ENCODE data around the gene APLP1. TPM values are rescaled to one million over a fixed set of nuclear protein-coding genes. Genes with fewer than 3 reads are reported as not detected.
"Not testable (repeated sequence)": the region's sequence is repeated elsewhere in the genome, so short reads cannot be mapped to it uniquely, and the experiment has no call there.

The APLP1 gene
- total and polyA plus RNA-seq, 2 experiments from 2014 or later, result 30.2 to 36.0 TPM

DNA sequence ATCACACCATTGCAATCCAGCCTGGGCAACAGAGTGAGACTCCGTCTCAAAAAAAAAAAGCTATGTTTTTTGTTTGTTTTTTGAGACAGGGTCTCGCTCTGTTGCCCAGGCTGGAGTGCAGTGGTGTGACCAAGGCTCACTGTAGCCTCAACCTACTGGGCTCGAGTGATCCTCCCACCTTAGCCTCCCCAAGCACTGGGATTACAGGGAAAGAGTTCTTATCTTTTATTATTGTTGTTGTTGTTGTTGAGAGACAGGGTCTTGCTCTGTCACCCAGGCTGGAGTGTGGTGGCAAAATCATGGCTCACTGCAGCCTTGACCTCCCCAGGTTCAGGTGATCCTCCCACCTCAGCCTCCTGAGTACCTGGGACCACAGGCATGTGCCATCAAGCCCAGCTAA, 23.4 kb downstream of the APLP1 start:
- H3K4me1 Mint-ChIP-seq; H3F3A ChIP-seq (replicated peaks; ENCODE audit: low read depth); H3K4me2 ChIP-seq: not testable (repeated sequence)

GRCh38 chr19:35894342-35894741, 26.0 kb downstream of the APLP1 start:
- H3K4me2 ChIP-seq, result no peak overlapping the region
- Mint-ChIP-seq H3K36me3 (ENCODE audit: low read depth) (peaks cover 52% of the 10 kb centered on the region), H3K27me3 (ENCODE audit: insufficient read depth, low read depth, poor library complexity) (peaks cover 7% of the 10 kb centered on the region), H3K27ac (no peak overlapping the region), H3K4me1 (no peaks in the 10 kb centered on the region), H3K9me3 (no peaks in the 10 kb centered on the region), H3K4me3 (no peak overlapping the region)
- H3K36me3 ChIP-seq (ENCODE audit: insufficient read depth), result peaks cover 23% of the 10 kb centered on the region
- peaks cover 4% of the 10 kb centered on the region; the same call in 1 of the 2 replicates for H3K4me1 ChIP-seq (ENCODE audit: insufficient read depth)
- DNase-seq (ENCODE audit: low spot score) (no peak), ATAC-seq (no peak)
- H4K20me1 ChIP-seq (replicated peaks; ENCODE audit: insufficient read depth), result peaks cover 12% of the 10 kb centered on the region
- H3F3A ChIP-seq (replicated peaks; ENCODE audit: low read depth), result 0 out of 2 replicates have a peak, but pooled peaks cover 8% of the 10 kb centered on the region
- no peaks in the 10 kb centered on the region for H3K9me2 ChIP-seq (ENCODE audit: insufficient read depth)
- no peaks in the 10 kb centered on the region for H3K27me3 ChIP-seq (ENCODE audit: insufficient read depth)
- no peak overlapping the region for H3K27ac ChIP-seq (ENCODE audit: low read depth)
- no peak overlapping the region for H2AFZ ChIP-seq
- H3K4me3 ChIP-seq, result no peak overlapping the region
- TF ChIP-seq, protein P1, sequence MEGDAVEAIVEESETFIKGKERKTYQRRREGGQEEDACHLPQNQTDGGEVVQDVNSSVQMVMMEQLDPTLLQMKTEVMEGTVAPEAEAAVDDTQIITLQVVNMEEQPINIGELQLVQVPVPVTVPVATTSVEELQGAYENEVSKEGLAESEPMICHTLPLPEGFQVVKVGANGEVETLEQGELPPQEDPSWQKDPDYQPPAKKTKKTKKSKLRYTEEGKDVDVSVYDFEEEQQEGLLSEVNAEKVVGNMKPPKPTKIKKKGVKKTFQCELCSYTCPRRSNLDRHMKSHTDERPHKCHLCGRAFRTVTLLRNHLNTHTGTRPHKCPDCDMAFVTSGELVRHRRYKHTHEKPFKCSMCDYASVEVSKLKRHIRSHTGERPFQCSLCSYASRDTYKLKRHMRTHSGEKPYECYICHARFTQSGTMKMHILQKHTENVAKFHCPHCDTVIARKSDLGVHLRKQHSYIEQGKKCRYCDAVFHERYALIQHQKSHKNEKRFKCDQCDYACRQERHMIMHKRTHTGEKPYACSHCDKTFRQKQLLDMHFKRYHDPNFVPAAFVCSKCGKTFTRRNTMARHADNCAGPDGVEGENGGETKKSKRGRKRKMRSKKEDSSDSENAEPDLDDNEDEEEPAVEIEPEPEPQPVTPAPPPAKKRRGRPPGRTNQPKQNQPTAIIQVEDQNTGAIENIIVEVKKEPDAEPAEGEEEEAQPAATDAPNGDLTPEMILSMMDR (conservative IDR thresholded peaks at IDR 0.05; ENCODE audit: low read depth in 2 of 2), result no peak
- TF ChIP-seq, protein P2, sequence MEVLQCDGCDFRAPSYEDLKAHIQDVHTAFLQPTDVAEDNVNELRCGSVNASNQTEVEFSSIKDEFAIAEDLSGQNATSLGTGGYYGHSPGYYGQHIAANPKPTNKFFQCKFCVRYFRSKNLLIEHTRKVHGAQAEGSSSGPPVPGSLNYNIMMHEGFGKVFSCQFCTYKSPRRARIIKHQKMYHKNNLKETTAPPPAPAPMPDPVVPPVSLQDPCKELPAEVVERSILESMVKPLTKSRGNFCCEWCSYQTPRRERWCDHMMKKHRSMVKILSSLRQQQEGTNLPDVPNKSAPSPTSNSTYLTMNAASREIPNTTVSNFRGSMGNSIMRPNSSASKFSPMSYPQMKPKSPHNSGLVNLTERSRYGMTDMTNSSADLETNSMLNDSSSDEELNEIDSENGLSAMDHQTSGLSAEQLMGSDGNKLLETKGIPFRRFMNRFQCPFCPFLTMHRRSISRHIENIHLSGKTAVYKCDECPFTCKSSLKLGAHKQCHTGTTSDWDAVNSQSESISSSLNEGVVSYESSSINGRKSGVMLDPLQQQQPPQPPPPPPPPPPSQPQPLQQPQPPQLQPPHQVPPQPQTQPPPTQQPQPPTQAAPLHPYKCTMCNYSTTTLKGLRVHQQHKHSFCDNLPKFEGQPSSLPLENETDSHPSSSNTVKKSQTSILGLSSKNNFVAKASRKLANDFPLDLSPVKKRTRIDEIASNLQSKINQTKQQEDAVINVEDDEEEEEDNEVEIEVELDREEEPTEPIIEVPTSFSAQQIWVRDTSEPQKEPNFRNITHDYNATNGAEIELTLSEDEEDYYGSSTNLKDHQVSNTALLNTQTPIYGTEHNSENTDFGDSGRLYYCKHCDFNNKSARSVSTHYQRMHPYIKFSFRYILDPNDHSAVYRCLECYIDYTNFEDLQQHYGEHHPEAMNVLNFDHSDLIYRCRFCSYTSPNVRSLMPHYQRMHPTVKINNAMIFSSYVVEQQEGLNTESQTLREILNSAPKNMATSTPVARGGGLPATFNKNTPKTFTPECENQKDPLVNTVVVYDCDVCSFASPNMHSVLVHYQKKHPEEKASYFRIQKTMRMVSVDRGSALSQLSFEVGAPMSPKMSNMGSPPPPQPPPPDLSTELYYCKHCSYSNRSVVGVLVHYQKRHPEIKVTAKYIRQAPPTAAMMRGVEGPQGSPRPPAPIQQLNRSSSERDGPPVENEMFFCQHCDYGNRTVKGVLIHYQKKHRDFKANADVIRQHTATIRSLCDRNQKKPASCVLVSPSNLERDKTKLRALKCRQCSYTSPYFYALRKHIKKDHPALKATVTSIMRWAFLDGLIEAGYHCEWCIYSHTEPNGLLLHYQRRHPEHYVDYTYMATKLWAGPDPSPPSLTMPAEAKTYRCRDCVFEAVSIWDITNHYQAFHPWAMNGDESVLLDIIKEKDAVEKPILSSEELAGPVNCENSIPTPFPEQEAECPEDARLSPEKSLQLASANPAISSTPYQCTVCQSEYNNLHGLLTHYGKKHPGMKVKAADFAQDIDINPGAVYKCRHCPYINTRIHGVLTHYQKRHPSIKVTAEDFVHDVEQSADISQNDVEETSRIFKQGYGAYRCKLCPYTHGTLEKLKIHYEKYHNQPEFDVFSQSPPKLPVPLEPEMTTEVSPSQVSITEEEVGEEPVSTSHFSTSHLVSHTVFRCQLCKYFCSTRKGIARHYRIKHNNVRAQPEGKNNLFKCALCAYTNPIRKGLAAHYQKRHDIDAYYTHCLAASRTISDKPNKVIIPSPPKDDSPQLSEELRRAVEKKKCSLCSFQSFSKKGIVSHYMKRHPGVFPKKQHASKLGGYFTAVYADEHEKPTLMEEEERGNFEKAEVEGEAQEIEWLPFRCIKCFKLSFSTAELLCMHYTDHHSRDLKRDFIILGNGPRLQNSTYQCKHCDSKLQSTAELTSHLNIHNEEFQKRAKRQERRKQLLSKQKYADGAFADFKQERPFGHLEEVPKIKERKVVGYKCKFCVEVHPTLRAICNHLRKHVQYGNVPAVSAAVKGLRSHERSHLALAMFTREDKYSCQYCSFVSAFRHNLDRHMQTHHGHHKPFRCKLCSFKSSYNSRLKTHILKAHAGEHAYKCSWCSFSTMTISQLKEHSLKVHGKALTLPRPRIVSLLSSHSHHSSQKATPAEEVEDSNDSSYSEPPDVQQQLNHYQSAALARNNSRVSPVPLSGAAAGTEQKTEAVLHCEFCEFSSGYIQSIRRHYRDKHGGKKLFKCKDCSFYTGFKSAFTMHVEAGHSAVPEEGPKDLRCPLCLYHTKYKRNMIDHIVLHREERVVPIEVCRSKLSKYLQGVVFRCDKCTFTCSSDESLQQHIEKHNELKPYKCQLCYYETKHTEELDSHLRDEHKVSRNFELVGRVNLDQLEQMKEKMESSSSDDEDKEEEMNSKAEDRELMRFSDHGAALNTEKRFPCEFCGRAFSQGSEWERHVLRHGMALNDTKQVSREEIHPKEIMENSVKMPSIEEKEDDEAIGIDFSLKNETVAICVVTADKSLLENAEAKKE (CRISPR knock-in tag; IDR thresholded peaks at IDR 0.05), result no peak
- TF ChIP-seq EZH2 (IDR thresholded peaks at IDR 0.05; ENCODE audit: low read depth, unreplicated experiment), result no peak
- TF ChIP-seq STAT1 (IDR thresholded peaks at IDR 0.05; ENCODE audit: unreplicated experiment), result no peak
- no peak for TF ChIP-seq ZNF331 (CRISPR knock-in tag; IDR thresholded peaks at IDR 0.05; ENCODE audit: low read depth)
- no peak for TF ChIP-seq ZNF114 (CRISPR knock-in tag; IDR thresholded peaks at IDR 0.05)
- no peak for TF ChIP-seq CREB1 (CRISPR knock-in tag; IDR thresholded peaks at IDR 0.05; ENCODE audit: low read depth)
- TF ChIP-seq ETS1 (IDR thresholded peaks at IDR 0.05), result no peak
- H3K79me2 ChIP-seq (replicated peaks; ENCODE audit: insufficient read depth), result peaks cover 13% of the 10 kb centered on the region

More for the DNA sequence above, 23.4 kb downstream of the APLP1 start:
- H3K9me2 ChIP-seq (ENCODE audit: insufficient read depth); H3K27ac Mint-ChIP-seq; DNase-seq (ENCODE audit: low spot score); H3K4me3 ChIP-seq; H3K79me2 ChIP-seq (replicated peaks; ENCODE audit: insufficient read depth); H3K27ac ChIP-seq (ENCODE audit: low read depth); H3K4me3 Mint-ChIP-seq; H3K27me3 ChIP-seq (ENCODE audit: insufficient read depth); ATAC-seq; H3K4me1 ChIP-seq (ENCODE audit: insufficient read depth); H3K9me3 Mint-ChIP-seq; H3K27me3 Mint-ChIP-seq (ENCODE audit: insufficient read depth, low read depth, poor library complexity); H2AFZ ChIP-seq: not testable (repeated sequence)
- peaks cover 67% of the 10 kb centered on the region for H3K36me3 Mint-ChIP-seq (ENCODE audit: low read depth)
- peaks cover 23% of the 10 kb centered on the region for H3K36me3 ChIP-seq (ENCODE audit: insufficient read depth)
- peaks cover 12% of the 10 kb centered on the region for H4K20me1 ChIP-seq (replicated peaks; ENCODE audit: insufficient read depth)

Data from GM23338 (cell line).